Transverse colon (tissue), 4 donors: ENCODE data around the gene APBA3. TPM values are rescaled to one million over a fixed set of nuclear protein-coding genes. Genes with fewer than 3 reads are reported as not detected.

Experiments
- DNase-seq: peaks from one replicate; pipeline ENCODE4 v3.0.0-alpha.2; 2019
- H3K27ac ChIP-seq, 4 donors: fragments of 200-600 bp; sonication (generic); 2 replicates each; pipeline ENCODE4 v1.5.1; 2016 to 2018; ENCODE audit warnings: inconsistent platforms in 4 of 4
- H3K27me3 ChIP-seq: fragments of 200-600 bp; sonication (generic); 2 replicates; pipeline ENCODE4 v1.5.1; 2017; ENCODE audit warnings: inconsistent platforms
- H3K36me3 ChIP-seq, 4 donors: fragments of 200-600 bp; sonication (generic); 2 replicates each; pipeline ENCODE4 v1.5.1; 2017 to 2019; ENCODE audit warnings: inconsistent platforms in 4 of 4
- H3K4me1 ChIP-seq, 4 donors: fragments of 200-600 bp; sonication (generic); 2 replicates each; pipeline ENCODE4 v1.5.1; 2017 to 2020; ENCODE audit warnings: inconsistent platforms in 4 of 4
- H3K4me3 ChIP-seq, 4 donors: fragments of 200-600 bp; sonication (generic); 1 replicate in 1 of 4; 2 replicates in 3 of 4; pipeline versions ENCODE4 v1.5.1 to v1.6.1; 2017 to 2019; ENCODE audit warnings: inconsistent platforms in 4 of 4
- H3K9me3 ChIP-seq, 2 donors: fragments of 200-600 bp; sonication (generic); 2 replicates each; pipeline ENCODE4 v1.5.1; 2017 to 2019; ENCODE audit warnings: inconsistent platforms in 2 of 2
- EP300 ChIP-seq: sonication (generic); formaldehyde crosslinking; IDR thresholded peaks from one replicate; pipeline ENCODE4 v1.6.1; 2017; ENCODE audit warnings: antibody characterized with exemption, low read depth
- POLR2A ChIP-seq: fragments of 450-650 bp; IDR thresholded peaks from one replicate; pipeline ENCODE4 v1.6.1; 2016; ENCODE audit warnings: antibody characterized with exemption, mild to moderate bottlenecking, moderate library complexity
- POLR2AphosphoS5 ChIP-seq, 3 donors: sonication (generic); formaldehyde crosslinking; IDR thresholded peaks; one replicate each; pipeline ENCODE4 v1.6.1; 2016; ENCODE audit warnings: antibody characterized with exemption in 3 of 3
- WGBS, 2 donors: methylation state at CpG; one replicate each; pipeline ENCODE4 v1.1.5; 2018; ENCODE audit warnings: low coverage in 1 of 2; 5-methylcytosine and 5-hydroxymethylcytosine counted together
- in situ Hi-C, 4 donors: fragments of 200-750 bp; cut with MboI; loops; one replicate each; pipeline versions ENCODE4 v1.15.0 to v1.15.1; 2017; ENCODE audit warnings: low sequenced_read_pairs in 3 of 4, low pct_ligation_motif_present in 1 of 4, low pct_unique_long_range_greater_than_20kb in 1 of 4
- intact Hi-C: fragments of 100-400 bp; cut with DNase I; formaldehyde crosslinking; loops from one replicate; pipeline ENCODE4 v1.15.1; 2023; ENCODE audit warnings: low total_unique reads
- total RNA-seq, 4 donors: library from RNA; depleted of rRNA; stranded (reverse); fragments of >200 nt; gene quantifications; one replicate each; pipeline ENCODE4 v1.1.0, GENCODE V29; 2016
- TF ChIP-seq, protein P1 (sequence below), 5 experiments: fragments of 200-600 bp in 3 of 5; fragments of 450-650 bp in 2 of 5; sonication (generic) in 3 of 5; IDR thresholded peaks; 1 replicate in 2 of 5; 2 replicates in 3 of 5; pipeline ENCODE4 v1.5.1; 2016 to 2017; ENCODE audit warnings: antibody characterized with exemption in 5 of 5, inconsistent platforms in 3 of 5, mild to moderate bottlenecking in 2 of 5, moderate library complexity in 1 of 5

APBA3 gene
- total RNA-seq, 4 donors from 2014 or later: 24.0 to 284 (median 95.7) TPM

DNA sequence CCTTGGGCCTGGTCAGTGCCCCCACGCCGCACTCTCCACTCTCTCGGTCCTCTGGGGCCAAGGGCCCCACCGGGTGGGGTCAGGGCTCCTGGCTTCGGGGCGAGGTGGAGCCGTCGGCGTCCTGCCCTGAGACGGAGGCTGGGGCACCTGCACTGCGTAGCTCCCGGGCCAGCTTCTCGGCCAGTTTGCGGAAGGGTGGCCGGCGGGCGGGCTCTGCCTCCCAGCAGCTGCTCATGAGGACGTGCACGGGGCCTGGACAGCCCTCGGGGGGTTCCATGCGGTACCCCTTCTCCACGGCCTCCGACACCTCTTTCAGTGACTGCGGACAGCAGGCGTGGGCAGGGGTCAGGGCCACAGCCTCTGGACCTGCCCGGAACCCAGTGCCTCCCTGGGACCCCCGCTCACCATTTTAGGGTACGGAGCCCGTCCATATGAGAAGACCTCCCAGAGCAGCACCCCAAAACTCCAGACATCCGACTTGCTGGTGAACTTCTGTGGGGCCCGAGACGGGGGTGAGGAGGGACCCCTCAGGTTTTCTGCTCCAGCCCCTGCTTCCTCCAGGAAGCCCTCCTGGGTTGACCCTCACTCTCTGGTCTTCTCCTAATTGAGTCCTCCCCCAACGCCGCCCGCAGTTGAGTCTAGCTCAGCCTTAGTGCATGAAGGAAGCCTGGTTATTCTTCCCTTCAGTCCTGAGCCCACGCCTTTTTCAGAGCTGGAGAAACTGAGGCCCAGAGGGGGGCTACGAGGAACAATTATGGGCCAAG lies 16.8 kb upstream of the APBA3 start:
- no peak for DNase-seq
- Histone ChIP-seq H3K9me3 (peaks cover 17 to 20% of the 10 kb centered on the region in 2 donors), H3K36me3 (no peaks in the 10 kb centered on the region), H3K27me3 (no peaks in the 10 kb centered on the region), H3K27ac (no peak overlapping the region), H3K4me1 (no peaks in the 10 kb centered on the region), H3K4me3 (no peak overlapping the region)
- 77% methylated on average over 18 of the region's 37 CpGs; no CpG with 5 or more reads in 1 of the 2 donors for WGBS, 2 donors
- in situ Hi-C loops: no loop called here
- intact Hi-C loops: no loop called here
- TF ChIP-seq, protein P1, sequence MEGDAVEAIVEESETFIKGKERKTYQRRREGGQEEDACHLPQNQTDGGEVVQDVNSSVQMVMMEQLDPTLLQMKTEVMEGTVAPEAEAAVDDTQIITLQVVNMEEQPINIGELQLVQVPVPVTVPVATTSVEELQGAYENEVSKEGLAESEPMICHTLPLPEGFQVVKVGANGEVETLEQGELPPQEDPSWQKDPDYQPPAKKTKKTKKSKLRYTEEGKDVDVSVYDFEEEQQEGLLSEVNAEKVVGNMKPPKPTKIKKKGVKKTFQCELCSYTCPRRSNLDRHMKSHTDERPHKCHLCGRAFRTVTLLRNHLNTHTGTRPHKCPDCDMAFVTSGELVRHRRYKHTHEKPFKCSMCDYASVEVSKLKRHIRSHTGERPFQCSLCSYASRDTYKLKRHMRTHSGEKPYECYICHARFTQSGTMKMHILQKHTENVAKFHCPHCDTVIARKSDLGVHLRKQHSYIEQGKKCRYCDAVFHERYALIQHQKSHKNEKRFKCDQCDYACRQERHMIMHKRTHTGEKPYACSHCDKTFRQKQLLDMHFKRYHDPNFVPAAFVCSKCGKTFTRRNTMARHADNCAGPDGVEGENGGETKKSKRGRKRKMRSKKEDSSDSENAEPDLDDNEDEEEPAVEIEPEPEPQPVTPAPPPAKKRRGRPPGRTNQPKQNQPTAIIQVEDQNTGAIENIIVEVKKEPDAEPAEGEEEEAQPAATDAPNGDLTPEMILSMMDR (IDR thresholded peaks at IDR 0.05): no peak
- TF ChIP-seq POLR2AphosphoS5 (IDR thresholded peaks at IDR 0.05): no peak

DNA sequence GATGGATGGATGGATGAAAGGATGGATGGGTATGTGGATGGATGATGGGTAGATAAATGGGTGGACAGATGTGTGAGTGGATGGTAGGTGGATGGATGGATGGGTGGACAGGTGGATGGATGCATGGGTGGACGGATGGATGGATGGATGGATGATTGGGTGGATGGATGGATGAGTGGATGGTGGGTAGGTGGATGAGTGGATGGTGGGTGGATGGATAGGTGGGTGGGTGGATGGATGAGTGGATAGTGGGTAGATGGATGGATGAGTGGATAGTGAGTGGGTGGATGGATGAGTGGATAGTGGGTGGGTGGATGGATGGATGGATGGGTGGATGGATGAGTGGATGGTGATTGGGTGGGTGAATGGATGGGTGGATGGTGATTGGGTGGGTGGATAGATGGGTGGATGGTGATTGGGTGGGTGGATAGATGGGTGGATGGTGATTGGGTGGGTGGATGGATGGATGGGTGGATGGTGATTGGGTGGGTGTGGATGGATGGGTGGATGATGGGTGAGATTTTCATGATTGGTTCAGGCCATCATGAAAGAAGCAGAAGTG lies 15.1 kb upstream of the APBA3 start:
- Histone ChIP-seq H3K9me3 (peaks cover 6 to 9% of the 10 kb centered on the region in 2 donors), H3K27ac (no peak overlapping the region), H3K4me1 (no peaks in the 10 kb centered on the region), H3K27me3 (no peaks in the 10 kb centered on the region), H3K4me3 (no peak overlapping the region), H3K36me3 (no peaks in the 10 kb centered on the region)
- intact Hi-C loops: no loop called here
- in situ Hi-C loops: no loop called here
- WGBS, 2 donors: 88 to 93% methylated on average over 1 of the region's 1 CpG
- no peak for DNase-seq
- TF ChIP-seq POLR2AphosphoS5 (IDR thresholded peaks at IDR 0.05) (no peak), EP300 (no peak), POLR2A (no peak)
- TF ChIP-seq, protein P1 (IDR thresholded peaks at IDR 0.05): no peak

DNA sequence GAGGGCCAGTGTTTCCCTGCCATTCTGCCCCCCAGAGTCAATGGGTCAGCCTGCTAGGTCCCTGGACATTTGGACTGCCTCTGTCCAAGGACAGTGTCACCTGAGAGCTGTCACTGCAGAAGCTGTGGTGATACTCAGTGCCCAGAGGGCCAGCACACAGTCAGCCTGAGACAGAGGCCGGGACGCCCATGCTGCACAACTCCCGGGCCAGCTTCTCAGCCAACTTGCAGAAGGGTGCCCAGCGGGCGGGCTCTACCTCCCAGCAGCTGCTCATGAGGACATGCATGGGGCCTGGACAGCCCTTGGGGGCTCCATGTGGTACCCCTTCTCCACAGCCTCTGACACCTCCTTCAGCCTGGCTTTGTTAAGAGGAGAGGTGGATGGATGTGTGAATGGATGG lies 14.3 kb upstream of the APBA3 start:
- WGBS, 2 donors: 80 to 96% methylated on average over 1 to 5 of the region's 5 CpGs
- intact Hi-C loops (no loop called here), in situ Hi-C loops (no loop called here)
- Histone ChIP-seq H3K36me3 (no peaks in the 10 kb centered on the region), H3K9me3 (peaks cover under 1 to 2% of the 10 kb centered on the region in 2 donors), H3K4me1 (no peaks in the 10 kb centered on the region), H3K4me3 (no peak overlapping the region), H3K27me3 (no peaks in the 10 kb centered on the region), H3K27ac (no peak overlapping the region)
- DNase-seq: no peak
- TF ChIP-seq, protein P1 (IDR thresholded peaks at IDR 0.05): no peak
- TF ChIP-seq EP300 (no peak), POLR2A (no peak), POLR2AphosphoS5 (IDR thresholded peaks at IDR 0.05) (no peak)

DNA sequence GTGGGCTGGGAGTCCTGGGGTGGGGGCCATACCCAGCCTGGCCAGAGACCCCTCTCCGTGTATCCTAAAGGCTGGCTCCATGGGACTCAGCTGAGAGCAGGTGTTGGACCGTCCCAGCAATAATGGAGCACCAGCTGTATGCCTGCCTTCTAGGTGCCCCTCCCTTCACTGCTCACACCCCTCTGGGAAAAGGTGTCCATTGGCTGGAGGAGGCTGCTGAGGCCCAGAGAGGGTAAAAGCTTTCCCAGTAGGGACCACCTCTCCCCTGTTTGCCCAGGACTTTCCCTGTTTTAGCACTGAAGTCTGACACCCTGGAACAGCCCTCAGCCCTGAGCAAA lies 13.9 kb upstream of the APBA3 start:
- no peak overlapping the region for H3K27ac ChIP-seq
- H3K4me3 ChIP-seq: no peak overlapping the region
- H3K27me3 ChIP-seq: no peaks in the 10 kb centered on the region
- no peaks in the 10 kb centered on the region for H3K9me3 ChIP-seq
- no peaks in the 10 kb centered on the region for H3K36me3 ChIP-seq
- WGBS, 2 donors: 88% methylated on average over 2 of the region's 2 CpGs; no CpG with 5 or more reads in 1 of the 2 donors
- in situ Hi-C loops: no loop called here
- intact Hi-C loops: no loop called here
- TF ChIP-seq, protein P1 (IDR thresholded peaks at IDR 0.05): no peak
- no peak for TF ChIP-seq POLR2AphosphoS5 (IDR thresholded peaks at IDR 0.05)
- no peak for TF ChIP-seq EP300
- TF ChIP-seq POLR2A: no peak
- DNase-seq: no peak
- H3K4me1 ChIP-seq: no peaks in the 10 kb centered on the region
